Vagina (tissue), 2 donors: ENCODE measurements around the gene CCDC160. TPM values are rescaled to one million over a fixed set of nuclear protein-coding genes. Genes with fewer than 3 reads are reported as not detected.

Experiments used
- DNase-seq, 2 donors: peaks; one replicate each; pipeline ENCODE4 v3.0.0-alpha.2; 2017; ENCODE audit errors: extremely low spot score in 2 of 2
- H3K27ac ChIP-seq: fragments of 200-600 bp; sonication (generic); one replicate; pipeline ENCODE4 v1.5.1; 2019
- H3K27me3 ChIP-seq: fragments of 200-600 bp; sonication (generic); one replicate; pipeline ENCODE4 v1.5.1; 2019
- H3K36me3 ChIP-seq, 2 donors: fragments of 200-600 bp; sonication (generic); one replicate each; pipeline ENCODE4 v1.5.1; 2017 to 2019
- H3K4me1 ChIP-seq: fragments of 200-600 bp; sonication (generic); one replicate; pipeline ENCODE4 v1.5.1; 2019
- H3K4me3 ChIP-seq, 2 donors: fragments of 200-600 bp; sonication (generic); 1 replicate in 1 of 2; 2 replicates in 1 of 2; pipeline ENCODE4 v1.5.1; 2016 to 2019
- H3K9me3 ChIP-seq: fragments of 200-600 bp; sonication (generic); one replicate; pipeline ENCODE4 v1.5.1; 2019
- POLR2A ChIP-seq, 2 donors: fragments of 450-650 bp; IDR thresholded peaks; one replicate each; pipeline ENCODE4 v1.6.1; 2017; ENCODE audit warnings: antibody characterized with exemption in 2 of 2, mild to moderate bottlenecking in 2 of 2, moderate library complexity in 2 of 2
- POLR2AphosphoS5 ChIP-seq, 2 donors: sonication (generic); formaldehyde crosslinking; IDR thresholded peaks; one replicate each; pipeline ENCODE4 v1.9.0; 2017; ENCODE audit warnings: antibody characterized with exemption in 2 of 2, mild to moderate bottlenecking in 2 of 2, low read depth in 1 of 2; ENCODE audit not compliant: insufficient read depth in 1 of 2
- intact Hi-C: fragments of 100-400 bp; cut with DNase I; formaldehyde crosslinking; loops from one replicate; pipeline ENCODE4 v1.15.1; 2023
- total RNA-seq: library from RNA; depleted of rRNA; stranded (reverse); fragments of >200 nt; gene quantifications from one replicate; pipeline ENCODE4 v1.2.3, GENCODE V29; 2016
- TF ChIP-seq, protein P1 (sequence below), 3 experiments: fragments of 450-650 bp in 2 of 3; fragments of 200-600 bp in 1 of 3; sonication (generic) in 1 of 3; IDR thresholded peaks; one replicate each; pipeline ENCODE4 v1.5.1; 2017 to 2019; ENCODE audit warnings: antibody characterized with exemption in 3 of 3, mild to moderate bottlenecking in 2 of 3, moderate library complexity in 2 of 3

CCDC160 gene
- total RNA-seq, 1 donor from 2014 or later = not detected

DNA sequence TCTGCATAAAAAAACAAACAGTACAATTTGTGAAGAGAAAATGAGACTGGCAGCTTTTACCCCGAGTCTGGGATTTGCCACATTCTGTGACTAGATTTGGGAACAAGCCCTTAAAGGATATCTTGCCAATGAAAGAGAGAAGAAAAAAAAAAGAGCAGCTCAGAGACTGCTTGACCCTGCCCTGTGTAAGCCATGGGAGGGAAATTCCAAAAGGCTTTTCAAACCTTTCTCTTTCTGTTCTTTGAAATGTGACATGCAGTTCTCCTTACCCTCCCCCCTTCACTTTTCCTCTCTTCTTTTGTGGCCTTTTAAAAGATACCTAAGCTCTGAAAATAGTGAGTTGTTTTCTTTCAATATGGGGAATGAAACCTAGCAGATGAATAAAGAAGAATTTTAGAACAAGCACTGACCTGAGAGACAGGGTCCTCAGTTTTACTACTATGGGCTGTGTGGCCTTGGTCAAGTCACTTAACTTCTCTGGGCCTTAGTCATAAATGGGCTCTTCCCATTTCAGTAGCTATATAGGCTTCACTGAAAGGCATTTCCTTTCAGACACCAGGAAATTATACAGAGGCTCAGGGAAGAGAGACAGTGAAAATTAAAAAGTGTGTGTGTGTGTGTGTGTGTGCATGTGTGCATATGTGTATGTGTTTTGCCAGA is 5.1 kb downstream of the CCDC160 start:
- Histone ChIP-seq H3K9me3 (no peaks in the 10 kb centered on the region), H3K27ac (no peak overlapping the region), H3K36me3 (no peaks in the 10 kb centered on the region), H3K4me1 (peaks cover 8% of the 10 kb centered on the region), H3K27me3 (no peaks in the 10 kb centered on the region), H3K4me3 (no peak overlapping the region)
- DNase-seq = no peak
- intact Hi-C loops = no loop called here
- TF ChIP-seq POLR2AphosphoS5 (IDR thresholded peaks at IDR 0.05; ENCODE audit: insufficient read depth in 1 of 2, low read depth in 1 of 2) (no peak), POLR2A (IDR thresholded peaks at IDR 0.05) (no peak)
- TF ChIP-seq, protein P1, sequence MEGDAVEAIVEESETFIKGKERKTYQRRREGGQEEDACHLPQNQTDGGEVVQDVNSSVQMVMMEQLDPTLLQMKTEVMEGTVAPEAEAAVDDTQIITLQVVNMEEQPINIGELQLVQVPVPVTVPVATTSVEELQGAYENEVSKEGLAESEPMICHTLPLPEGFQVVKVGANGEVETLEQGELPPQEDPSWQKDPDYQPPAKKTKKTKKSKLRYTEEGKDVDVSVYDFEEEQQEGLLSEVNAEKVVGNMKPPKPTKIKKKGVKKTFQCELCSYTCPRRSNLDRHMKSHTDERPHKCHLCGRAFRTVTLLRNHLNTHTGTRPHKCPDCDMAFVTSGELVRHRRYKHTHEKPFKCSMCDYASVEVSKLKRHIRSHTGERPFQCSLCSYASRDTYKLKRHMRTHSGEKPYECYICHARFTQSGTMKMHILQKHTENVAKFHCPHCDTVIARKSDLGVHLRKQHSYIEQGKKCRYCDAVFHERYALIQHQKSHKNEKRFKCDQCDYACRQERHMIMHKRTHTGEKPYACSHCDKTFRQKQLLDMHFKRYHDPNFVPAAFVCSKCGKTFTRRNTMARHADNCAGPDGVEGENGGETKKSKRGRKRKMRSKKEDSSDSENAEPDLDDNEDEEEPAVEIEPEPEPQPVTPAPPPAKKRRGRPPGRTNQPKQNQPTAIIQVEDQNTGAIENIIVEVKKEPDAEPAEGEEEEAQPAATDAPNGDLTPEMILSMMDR (IDR thresholded peaks at IDR 0.05) = no peak

DNA sequence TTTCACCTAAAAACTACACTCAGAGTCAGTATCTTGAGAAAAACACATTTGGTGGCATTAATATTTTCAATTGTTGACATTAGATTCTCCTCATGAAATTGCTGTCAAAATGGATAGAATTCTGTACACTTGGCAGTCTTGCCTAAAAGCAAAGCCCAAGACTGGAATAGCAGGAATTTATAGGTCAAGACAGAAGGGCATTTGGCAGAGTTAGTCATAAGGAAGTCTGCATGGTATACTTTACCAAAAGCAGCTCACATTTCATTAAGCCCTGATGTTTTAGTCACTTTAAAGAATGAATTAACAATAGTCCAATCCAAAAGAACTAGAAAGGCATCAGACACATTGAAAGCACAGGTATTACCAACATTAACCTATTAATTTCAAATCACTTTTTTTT is 7.1 kb downstream of the CCDC160 start:
- H3K27me3 ChIP-seq = no peaks in the 10 kb centered on the region
- no peak overlapping the region for H3K27ac ChIP-seq
- no peak for DNase-seq
- H3K9me3 ChIP-seq = no peaks in the 10 kb centered on the region
- no peaks in the 10 kb centered on the region for H3K36me3 ChIP-seq
- H3K4me1 ChIP-seq = no peaks in the 10 kb centered on the region
- no peak overlapping the region for H3K4me3 ChIP-seq
- intact Hi-C loops = no loop called here
- no peak for TF ChIP-seq POLR2A (IDR thresholded peaks at IDR 0.05)
- no peak for TF ChIP-seq POLR2AphosphoS5 (IDR thresholded peaks at IDR 0.05; ENCODE audit: insufficient read depth in 1 of 2, low read depth in 1 of 2)
- TF ChIP-seq, protein P1 (IDR thresholded peaks at IDR 0.05) = no peak

DNA sequence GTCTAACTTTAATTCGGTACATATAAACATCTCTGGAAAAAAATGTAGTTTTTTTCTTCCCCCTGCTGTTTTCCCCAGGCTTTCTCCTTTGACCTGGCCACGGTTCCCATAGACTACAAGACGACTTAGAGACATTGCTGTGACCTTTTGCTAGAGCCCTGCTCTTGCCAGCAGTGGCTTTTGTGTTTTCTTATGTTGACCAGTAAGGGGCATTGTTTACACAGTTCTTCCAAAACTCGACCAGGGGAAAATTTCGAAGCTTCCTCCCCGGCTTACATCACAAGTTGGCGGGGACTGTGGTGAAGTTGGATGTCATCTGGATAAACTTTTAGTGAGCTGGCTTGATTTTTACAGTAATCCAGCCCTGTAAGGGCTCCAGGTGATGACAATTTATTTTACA is 9.3 kb downstream of the CCDC160 start:
- DNase-seq = no peak
- no peaks in the 10 kb centered on the region for H3K9me3 ChIP-seq
- H3K4me3 ChIP-seq = no peak overlapping the region
- TF ChIP-seq, protein P1 (IDR thresholded peaks at IDR 0.05) = no peak
- TF ChIP-seq POLR2A (IDR thresholded peaks at IDR 0.05) (no peak), POLR2AphosphoS5 (IDR thresholded peaks at IDR 0.05; ENCODE audit: insufficient read depth in 1 of 2, low read depth in 1 of 2) (no peak)
- H3K36me3 ChIP-seq = no peaks in the 10 kb centered on the region
- no peaks in the 10 kb centered on the region for H3K4me1 ChIP-seq
- H3K27me3 ChIP-seq = no peaks in the 10 kb centered on the region
- intact Hi-C loops = no loop called here
- no peak overlapping the region for H3K27ac ChIP-seq

DNA sequence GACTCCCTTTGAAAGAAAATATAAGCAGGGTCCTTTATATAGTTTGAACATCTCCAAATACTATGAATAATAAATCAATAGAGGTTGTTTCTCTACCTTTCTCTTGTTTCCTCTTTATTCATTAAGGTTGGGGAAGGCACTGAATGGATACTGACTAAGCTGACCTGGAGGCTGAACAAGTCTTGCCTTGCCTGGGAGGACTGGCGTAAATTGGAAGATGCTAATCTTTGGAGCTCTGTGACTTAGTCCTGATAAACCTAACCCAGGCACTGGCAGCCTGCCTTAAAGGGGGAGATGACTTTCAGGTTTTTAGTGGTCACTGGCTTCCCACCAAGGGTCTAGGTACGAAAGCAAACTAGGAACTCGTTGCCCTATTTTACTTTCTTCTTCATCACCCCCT is 10.5 kb downstream of the CCDC160 start:
- no peaks in the 10 kb centered on the region for H3K4me1 ChIP-seq
- intact Hi-C loops = no loop called here
- TF ChIP-seq POLR2A (IDR thresholded peaks at IDR 0.05) = no peak
- TF ChIP-seq POLR2AphosphoS5 (IDR thresholded peaks at IDR 0.05; ENCODE audit: insufficient read depth in 1 of 2, low read depth in 1 of 2) = no peak
- TF ChIP-seq, protein P1 (IDR thresholded peaks at IDR 0.05) = no peak
- H3K36me3 ChIP-seq = no peaks in the 10 kb centered on the region
- DNase-seq = no peak
- H3K27ac ChIP-seq = no peak overlapping the region
- H3K9me3 ChIP-seq = no peaks in the 10 kb centered on the region
- no peak overlapping the region for H3K4me3 ChIP-seq
- H3K27me3 ChIP-seq = no peaks in the 10 kb centered on the region

DNA sequence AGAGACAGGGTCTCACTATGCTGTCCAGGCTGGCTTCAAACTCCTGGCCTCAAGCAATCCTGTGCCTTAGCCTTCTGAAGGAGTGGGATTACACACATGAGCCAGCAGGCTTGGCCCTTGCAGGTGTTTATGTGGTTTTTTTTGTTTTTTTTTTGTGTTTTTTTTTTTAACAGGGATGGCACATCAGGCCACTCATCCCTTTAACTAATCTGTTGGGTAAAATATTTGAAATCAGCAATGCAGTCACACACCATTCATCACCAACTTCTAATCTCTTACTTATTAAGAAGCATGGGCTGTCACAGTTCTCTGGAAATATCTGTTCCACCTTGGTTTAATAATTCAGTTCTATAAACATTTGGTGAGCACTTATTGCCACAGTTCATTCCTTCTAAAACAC is 12.3 kb downstream of the CCDC160 start:
- H3K27ac ChIP-seq = no peak overlapping the region
- no peak for DNase-seq
- H3K9me3 ChIP-seq = no peaks in the 10 kb centered on the region
- no peak for TF ChIP-seq POLR2AphosphoS5 (IDR thresholded peaks at IDR 0.05; ENCODE audit: insufficient read depth in 1 of 2, low read depth in 1 of 2)
- TF ChIP-seq, protein P1 (IDR thresholded peaks at IDR 0.05) = no peak
- TF ChIP-seq POLR2A (IDR thresholded peaks at IDR 0.05) = no peak
- H3K27me3 ChIP-seq = no peaks in the 10 kb centered on the region
- H3K4me1 ChIP-seq = no peaks in the 10 kb centered on the region
- intact Hi-C loops = no loop called here
- H3K36me3 ChIP-seq = no peaks in the 10 kb centered on the region
- H3K4me3 ChIP-seq = no peak overlapping the region
